Spleen (tissue), 11 donors: Measurements from ENCODE around the gene AAK1. TPM values are rescaled to one million over a fixed set of nuclear protein-coding genes. Genes with fewer than 3 reads are reported as not detected.

Experiments used
- DNase-seq: peaks from one replicate; pipeline ENCODE4 v3.0.0-alpha.2; 2020
- H3K27ac ChIP-seq, 8 donors: fragments of 200-600 bp; sonication (generic) in 7 of 8; 1 replicate in 4 of 8; 2 replicates in 4 of 8; pipeline versions ENCODE4 v1.5.0 to v1.8.0; 2016 to 2021; ENCODE audit warnings: inconsistent platforms in 4 of 8, mild to moderate bottlenecking in 4 of 8, moderate library complexity in 1 of 8
- H3K27me3 ChIP-seq, 7 donors: fragments of 200-600 bp; sonication (generic) in 6 of 7; replicated peaks in 1 of 7; 1 replicate in 4 of 7; 2 replicates in 3 of 7; pipeline versions ENCODE4 v1.5.0 to v1.8.0; 2016 to 2021; ENCODE audit warnings: inconsistent platforms in 3 of 7, mild to moderate bottlenecking in 1 of 7
- H3K36me3 ChIP-seq, 6 donors: fragments of 200-600 bp; sonication (generic) in 5 of 6; 1 replicate in 4 of 6; 2 replicates in 2 of 6; pipeline versions ENCODE4 v1.5.0 to v1.8.0; 2016 to 2021; ENCODE audit warnings: inconsistent platforms in 2 of 6
- H3K4me1 ChIP-seq, 6 donors: fragments of 200-600 bp; sonication (generic) in 5 of 6; 1 replicate in 3 of 6; 2 replicates in 3 of 6; pipeline versions ENCODE4 v1.5.0 to v1.8.0; 2016 to 2021; ENCODE audit warnings: inconsistent platforms in 3 of 6
- H3K4me3 ChIP-seq, 8 donors: fragments of 200-600 bp; sonication (generic) in 7 of 8; 1 replicate in 4 of 8; 2 replicates in 4 of 8; pipeline versions ENCODE4 v1.5.0 to v1.8.0; 2016 to 2021; ENCODE audit warnings: inconsistent platforms in 4 of 8, mild to moderate bottlenecking in 4 of 8, moderate library complexity in 2 of 8
- H3K9me3 ChIP-seq, 8 donors: fragments of 200-600 bp; sonication (generic) in 7 of 8; 1 replicate in 4 of 8; 2 replicates in 4 of 8; pipeline versions ENCODE4 v1.5.0 to v1.8.0; 2016 to 2021; ENCODE audit warnings: inconsistent platforms in 4 of 8
- POLR2A ChIP-seq, 3 donors: fragments of 450-650 bp; IDR thresholded peaks; one replicate each; pipeline ENCODE4 v1.5.1; 2017; ENCODE audit warnings: antibody characterized with exemption in 3 of 3, mild to moderate bottlenecking in 1 of 3
- POLR2AphosphoS5 ChIP-seq, 3 donors: sonication (generic); formaldehyde crosslinking; IDR thresholded peaks; one replicate each; pipeline ENCODE4 v1.5.1; 2017; ENCODE audit warnings: antibody characterized with exemption in 3 of 3
- WGBS, 5 donors: extraction: QIAGEN DNeasy Blood & Tissue Kit in 3 of 5; methylation state at CpG; one replicate each; pipeline versions ENCODE4 v1.1.5 to v1.1.7; 2013 to 2018; 5-methylcytosine and 5-hydroxymethylcytosine counted together
- intact Hi-C: fragments of 100-400 bp; cut with DNase I; formaldehyde crosslinking; loops from one replicate; pipeline ENCODE4 v1.15.0; 2023; ENCODE audit warnings: low total_unique reads
- polyA plus RNA-seq, 3 donors: library from polyadenylated mRNA; stranded (reverse); fragments of 200-250 nt; gene quantifications; one replicate each; pipeline ENCODE4 v1.2.1, GENCODE V29; 2013
- total RNA-seq, 7 donors: library from RNA; depleted of rRNA in 3 of 7; stranded (reverse); fragments of >200 nt in 3 of 7; fragmentation: NEBNext Ultra II Directional in 4 of 7; extraction: Animal tissue kit (Norgen Biotek cat#: 25700) in 4 of 7; gene quantifications; one replicate each; pipeline versions ENCODE4 v1.1.0 to v1.2.1, GENCODE V29; 2016 to 2021
- TF ChIP-seq, protein P1 (sequence below), 11 experiments: fragments of 200-600 bp in 7 of 11; fragments of 450-650 bp in 4 of 11; sonication (generic) in 4 of 11; IDR thresholded peaks in 8 of 11; conservative IDR thresholded peaks in 3 of 11; 1 replicate in 7 of 11; 2 replicates in 4 of 11; pipeline versions ENCODE4 v1.4.0 to v1.8.0; 2016 to 2021; ENCODE audit warnings: antibody characterized with exemption in 11 of 11, inconsistent platforms in 4 of 11, mild to moderate bottlenecking in 1 of 11
- donor health status: healthy with polysubstance abuse.
- donor health status: DM: no; HTN: no; CAD: no; lungs with moderate emphysema.
- donor health status: DM: no; HTN: no; CAD: no.
- donor health status: Bipolar disorder and iron deficiency.
- donor health status: healthy.
- donor health status: DM: no; HTN: no; CAD: no.
- donor health status: DM: yes; HTN: yes; CAD: no.

AAK1 gene
- total and polyA plus RNA-seq, 10 donors = 8.3 to 95.1 (median 69.1) TPM

DNA sequence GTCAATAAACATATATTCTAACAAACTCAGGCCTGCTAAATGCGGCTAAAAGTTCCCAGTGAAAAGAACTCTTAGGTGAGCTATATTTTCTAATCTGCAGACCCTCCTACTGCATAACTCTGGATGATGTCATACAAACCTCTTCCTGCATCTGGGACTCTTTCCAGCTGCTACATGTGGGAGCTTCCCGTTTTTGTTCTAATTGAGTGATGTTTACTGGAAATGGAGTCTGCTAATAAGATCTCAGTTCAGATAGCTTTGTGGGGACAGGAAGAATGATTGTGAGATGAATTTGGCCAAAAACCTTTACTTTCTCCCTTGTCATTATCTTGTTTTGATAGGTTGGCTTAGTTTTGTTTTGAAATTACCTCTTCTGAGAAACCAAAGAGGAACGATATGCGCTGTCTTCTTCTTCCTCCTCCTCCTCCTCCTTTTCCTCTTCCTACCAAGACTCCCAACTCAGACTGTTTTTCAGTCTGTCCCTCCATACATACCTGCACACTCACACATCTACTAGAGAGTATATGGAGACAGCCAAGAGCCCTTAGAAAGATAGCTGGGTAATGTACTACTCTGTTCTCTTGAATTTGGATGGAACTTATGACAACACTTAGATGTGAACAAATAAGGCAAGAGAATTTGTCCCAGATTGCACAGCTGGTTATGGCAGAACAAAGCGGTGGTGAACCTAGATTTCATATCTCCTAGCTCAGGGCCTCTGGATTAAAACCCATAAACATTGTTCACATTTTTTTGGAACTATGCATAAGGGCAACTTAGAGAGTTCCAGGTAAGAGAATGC is 39.8 kb upstream of the AAK1 start:
- TF ChIP-seq POLR2AphosphoS5 (IDR thresholded peaks at IDR 0.05) = no peak
- TF ChIP-seq, protein P1, sequence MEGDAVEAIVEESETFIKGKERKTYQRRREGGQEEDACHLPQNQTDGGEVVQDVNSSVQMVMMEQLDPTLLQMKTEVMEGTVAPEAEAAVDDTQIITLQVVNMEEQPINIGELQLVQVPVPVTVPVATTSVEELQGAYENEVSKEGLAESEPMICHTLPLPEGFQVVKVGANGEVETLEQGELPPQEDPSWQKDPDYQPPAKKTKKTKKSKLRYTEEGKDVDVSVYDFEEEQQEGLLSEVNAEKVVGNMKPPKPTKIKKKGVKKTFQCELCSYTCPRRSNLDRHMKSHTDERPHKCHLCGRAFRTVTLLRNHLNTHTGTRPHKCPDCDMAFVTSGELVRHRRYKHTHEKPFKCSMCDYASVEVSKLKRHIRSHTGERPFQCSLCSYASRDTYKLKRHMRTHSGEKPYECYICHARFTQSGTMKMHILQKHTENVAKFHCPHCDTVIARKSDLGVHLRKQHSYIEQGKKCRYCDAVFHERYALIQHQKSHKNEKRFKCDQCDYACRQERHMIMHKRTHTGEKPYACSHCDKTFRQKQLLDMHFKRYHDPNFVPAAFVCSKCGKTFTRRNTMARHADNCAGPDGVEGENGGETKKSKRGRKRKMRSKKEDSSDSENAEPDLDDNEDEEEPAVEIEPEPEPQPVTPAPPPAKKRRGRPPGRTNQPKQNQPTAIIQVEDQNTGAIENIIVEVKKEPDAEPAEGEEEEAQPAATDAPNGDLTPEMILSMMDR (IDR thresholded peaks at IDR 0.05 in 8 of 11, conservative IDR thresholded peaks at IDR 0.05 in 3 of 11) = no peak
- no peak for TF ChIP-seq POLR2A (IDR thresholded peaks at IDR 0.05)
- DNase-seq = no peak
- intact Hi-C loops = no loop called here

DNA sequence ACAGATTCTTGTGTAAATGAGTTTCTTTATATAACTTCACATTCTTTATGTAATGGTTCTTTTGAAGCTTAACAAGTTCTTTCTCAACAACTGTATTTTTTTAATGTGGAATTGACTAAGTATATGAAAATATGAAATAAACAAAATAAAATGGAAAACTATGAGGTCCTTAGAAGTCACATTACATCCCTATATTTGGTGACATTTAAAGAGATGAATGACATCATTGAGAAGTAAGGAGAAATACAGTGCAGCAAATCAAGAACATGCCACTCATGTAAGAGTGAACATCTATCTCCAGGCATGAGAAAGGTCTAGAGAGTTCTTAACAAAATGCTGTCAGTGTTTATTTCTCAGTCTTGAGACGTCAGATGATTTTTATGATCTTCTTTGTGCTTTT is 39.0 kb upstream of the AAK1 start:
- Histone ChIP-seq H3K36me3 (no peaks in the 10 kb centered on the region), H3K27me3 (no peaks in the 10 kb centered on the region), H3K9me3 (no peaks in the 10 kb centered on the region), H3K4me3 (no peak overlapping the region), H3K4me1 (peaks cover 9 to 40% (median 21%) of the 10 kb centered on the region in 6 donors), H3K27ac (peak overlapping the region in 4 of 8 donors; percentile 67 to 77 (median 74))
- no peak for DNase-seq
- WGBS, 5 donors = 65 to 89% (median 74%) methylated on average over 1 of the region's 1 CpG
- TF ChIP-seq POLR2A (IDR thresholded peaks at IDR 0.05) (no peak), POLR2AphosphoS5 (IDR thresholded peaks at IDR 0.05) (no peak)
- TF ChIP-seq, protein P1 (IDR thresholded peaks at IDR 0.05 in 8 of 11, conservative IDR thresholded peaks at IDR 0.05 in 3 of 11) = no peak
- intact Hi-C loops = no loop called here

More for the DNA sequence above, 39.8 kb upstream of the AAK1 start:
- Histone ChIP-seq H3K4me3 (peak overlapping the region in 1 of 8 donors; percentile 33), H3K27me3 (no peaks in the 10 kb centered on the region), H3K4me1 (peaks cover 9 to 42% (median 21%) of the 10 kb centered on the region in 6 donors), H3K27ac (peak overlapping the region; percentile 23 to 77 (median 74)), H3K36me3 (no peaks in the 10 kb centered on the region), H3K9me3 (no peaks in the 10 kb centered on the region)
- WGBS, 5 donors = 22 to 29% (median 24%) methylated on average over 5 of the region's 5 CpGs

DNA sequence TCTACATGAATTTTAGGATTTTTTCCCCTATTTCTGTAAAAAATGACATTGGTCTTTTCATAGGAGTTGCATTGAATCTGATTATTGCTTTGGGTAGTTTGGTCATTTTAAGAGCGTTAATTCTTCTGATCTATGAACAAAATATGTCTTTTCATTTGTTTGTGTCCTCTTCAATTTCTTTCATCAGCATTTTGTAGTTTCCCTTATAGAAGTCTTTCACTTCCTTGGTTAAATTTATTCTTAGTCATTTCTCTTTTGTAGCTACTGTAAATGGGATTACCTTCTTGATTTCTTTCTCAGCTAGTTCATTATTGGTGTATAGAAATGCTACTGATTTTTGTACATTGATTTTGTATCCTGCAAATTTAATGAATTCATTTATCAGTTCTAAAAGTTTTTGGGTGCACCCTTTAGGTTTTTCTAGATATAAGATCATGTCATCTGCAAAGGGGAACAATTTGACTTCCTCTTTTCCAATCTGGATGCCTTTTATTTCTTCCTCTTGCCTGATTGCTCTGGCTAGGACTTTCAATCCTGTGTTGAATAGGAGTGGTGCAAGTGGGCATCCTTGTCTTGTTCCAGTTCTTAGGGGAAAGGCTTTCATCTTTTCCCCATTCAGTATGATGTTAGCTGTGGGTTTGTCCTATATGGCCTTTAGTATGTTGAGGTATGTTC is 36.6 kb upstream of the AAK1 start:
- Histone ChIP-seq H3K36me3 (no peaks in the 10 kb centered on the region), H3K4me1 (peaks cover 9 to 40% (median 21%) of the 10 kb centered on the region in 6 donors), H3K9me3 (no peaks in the 10 kb centered on the region), H3K27me3 (no peaks in the 10 kb centered on the region), H3K4me3 (no peak overlapping the region), H3K27ac (peak overlapping the region in 2 of 8 donors; percentile 10)
- 79 to 98% (median 91%) methylated on average over 1 of the region's 1 CpG for WGBS, 5 donors
- no peak for DNase-seq
- intact Hi-C loops = no loop called here
- TF ChIP-seq POLR2AphosphoS5 (IDR thresholded peaks at IDR 0.05) (no peak), POLR2A (IDR thresholded peaks at IDR 0.05) (no peak)
- TF ChIP-seq, protein P1 (IDR thresholded peaks at IDR 0.05 in 8 of 11, conservative IDR thresholded peaks at IDR 0.05 in 3 of 11) = no peak

DNA sequence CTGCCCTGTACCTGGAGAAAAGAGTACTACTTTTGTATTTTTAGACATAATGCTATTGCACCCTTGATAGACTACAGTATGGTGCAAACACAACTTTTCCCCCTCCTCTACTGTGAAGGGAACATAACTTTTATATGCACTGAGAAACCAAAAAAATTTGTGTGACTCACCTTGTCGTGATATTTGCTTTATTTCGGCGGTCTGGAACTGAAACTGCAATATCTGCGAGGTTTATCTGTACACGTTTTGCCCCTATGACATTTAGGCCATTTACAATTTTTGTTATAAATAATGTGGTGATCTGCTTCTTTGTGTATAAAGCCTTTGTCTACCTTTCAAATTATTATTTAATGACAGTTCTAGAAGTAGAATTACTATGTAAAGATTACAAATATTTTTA is 34.4 kb upstream of the AAK1 start:
- H3K4me3 ChIP-seq = no peak overlapping the region
- peaks cover 0 to 4% (median 1%) of the 10 kb centered on the region in 8 donors for H3K9me3 ChIP-seq
- H3K36me3 ChIP-seq = no peaks in the 10 kb centered on the region
- peaks cover 3 to 31% (median 10%) of the 10 kb centered on the region in 6 donors for H3K4me1 ChIP-seq
- 89 to 93% (median 90%) methylated on average over 5 of the region's 5 CpGs for WGBS, 5 donors
- intact Hi-C loops = no loop called here
- no peak overlapping the region for H3K27ac ChIP-seq
- TF ChIP-seq POLR2A (IDR thresholded peaks at IDR 0.05) (no peak), POLR2AphosphoS5 (IDR thresholded peaks at IDR 0.05) (no peak)
- TF ChIP-seq, protein P1 (IDR thresholded peaks at IDR 0.05 in 8 of 11, conservative IDR thresholded peaks at IDR 0.05 in 3 of 11) = no peak
- no peak for DNase-seq
- H3K27me3 ChIP-seq = no peaks in the 10 kb centered on the region
